Measurements from ENCODE around the gene MEI1. TPM values are rescaled to one million over a fixed set of nuclear protein-coding genes. Genes with fewer than 3 reads are reported as not detected.

Gene MEI1
- total and polyA plus RNA-seq, 4 experiments from 2014 or later: 79.2 to 286 (median 118) TPM

GRCh38 chr22:41697126-41697775 is 2.1 kb upstream of the MEI1 start:
- H3K27ac ChIP-seq (ENCODE audit: low read depth, low read length): peak overlapping the region; percentile 2
- peaks cover 7% of the 10 kb centered on the region for H3K36me3 ChIP-seq (ENCODE audit: insufficient read depth, low read length)
- H3K4me3 ChIP-seq (ENCODE audit: low read length in 2 of 2): no peak overlapping the region
- Mint-ChIP-seq H3K9me3 (no peaks in the 10 kb centered on the region), H3K27me3 (no peaks in the 10 kb centered on the region), H3K36me3 (peaks cover 0 to 4% of the 10 kb centered on the region in 2 donors), H3K4me3 (peak overlapping the region; percentile 50 to 84 (median 74)), H3K27ac (peak overlapping the region in 6 of 7 donors; percentile 51 to 88 (median 80)), H3K4me1 (peaks cover 9 to 21% (median 13%) of the 10 kb centered on the region in 4 donors)
- no peaks in the 10 kb centered on the region for H3K27me3 ChIP-seq (ENCODE audit: insufficient read depth, low read length)
- peak; percentile 81 to 87 (median 83) for DNase-seq
- POLR2A ChIA-PET (ENCODE audit: partially characterized antibody): interaction anchor here (0.8 to 4.4 kb wide), 14 partner anchors 9 to 917 kb away, joined by 3 to 73 read pairs (median 4); partner anchors contain the start of genes CCDC134, POLDIP3, SHISA8 and SNU13
- CTCF ChIA-PET (ENCODE audit: partially characterized antibody): interaction anchor here (0.7 to 5.5 kb wide), 57 partner anchors 9 to 848 kb away, joined by 3 to 143 read pairs (median 4); partner anchors contain the start of genes CCDC134, CENPM, SNU13 and TNFRSF13C
- intact Hi-C loops (cut with micrococcal nuclease): loop anchor here (1.0 to 5.0 kb wide), 5 partner anchors 31 to 260 kb away; partner anchors contain the start of gene CCDC134
- H3K9me3 ChIP-seq (ENCODE audit: control insufficient read depth in 1 of 2, low read length in 2 of 2): no peaks in the 10 kb centered on the region
- peaks cover 14% of the 10 kb centered on the region for H3K4me1 ChIP-seq (ENCODE audit: insufficient read depth, low read length)

DNA sequence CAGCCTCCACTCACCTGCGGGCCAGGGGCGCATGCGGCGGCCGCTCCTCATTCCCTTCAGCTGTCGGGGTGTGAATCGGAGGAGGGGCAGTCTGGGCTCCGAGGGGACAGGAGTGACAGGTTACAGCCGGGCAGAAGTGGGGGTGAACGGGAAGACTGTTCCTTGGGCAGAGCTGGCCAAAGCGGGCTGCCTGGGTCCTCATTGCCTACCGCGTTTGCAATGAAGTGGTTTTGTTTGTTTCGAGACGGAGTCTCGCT is 733 bp downstream of the MEI1 start:
- no peaks in the 10 kb centered on the region for H3K9me3 Mint-ChIP-seq
- H3K27ac Mint-ChIP-seq: peak overlapping the region in 1 of 7 donors; percentile 35
- H3K9me3 ChIP-seq (ENCODE audit: control insufficient read depth in 1 of 2, low read length in 2 of 2): no peaks in the 10 kb centered on the region
- DNase-seq: no peak
- H3K4me1 ChIP-seq (ENCODE audit: insufficient read depth, low read length): peaks cover 14% of the 10 kb centered on the region
- H3K4me3 Mint-ChIP-seq: no peak overlapping the region
- H3K27me3 ChIP-seq (ENCODE audit: insufficient read depth, low read length): no peaks in the 10 kb centered on the region
- H3K4me3 ChIP-seq (ENCODE audit: low read length in 2 of 2): no peak overlapping the region
- no peaks in the 10 kb centered on the region for H3K27me3 Mint-ChIP-seq
- peaks cover 9 to 21% (median 13%) of the 10 kb centered on the region in 4 donors for H3K4me1 Mint-ChIP-seq
- no peak overlapping the region for H3K27ac ChIP-seq (ENCODE audit: low read depth, low read length)
- intact Hi-C loops (cut with micrococcal nuclease): no loop called here
- H3K36me3 Mint-ChIP-seq: peaks cover 0 to 4% of the 10 kb centered on the region in 2 donors
- POLR2A ChIA-PET (ENCODE audit: partially characterized antibody): interaction anchor here (1.6 to 4.4 kb wide), 5 partner anchors 12 to 240 kb away, joined by 5 to 73 read pairs (median 26); partner anchors contain the start of genes SNU13 and SREBF2
- no peaks in the 10 kb centered on the region for H3K36me3 ChIP-seq (ENCODE audit: insufficient read depth, low read length)
- CTCF ChIA-PET (ENCODE audit: partially characterized antibody): interaction anchor here (1.0 to 5.5 kb wide), 4 partner anchors 14 to 48 kb away, joined by 3 to 59 read pairs (median 8); no protein-coding TSS in a partner anchor

GRCh38 chr22:41702763-41703162 is 3.5 kb downstream of the MEI1 start:
- Mint-ChIP-seq H3K27ac (no peak overlapping the region), H3K4me1 (peaks cover 5 to 9% (median 6%) of the 10 kb centered on the region in 4 donors), H3K4me3 (no peak overlapping the region), H3K36me3 (no peaks in the 10 kb centered on the region), H3K9me3 (no peaks in the 10 kb centered on the region), H3K27me3 (no peaks in the 10 kb centered on the region)
- intact Hi-C loops (cut with micrococcal nuclease): no loop called here
- ChIA-PET CTCF (ENCODE audit: partially characterized antibody) (no interaction called here), POLR2A (ENCODE audit: partially characterized antibody) (interaction anchor here (1.0 kb wide), 1 partner anchor 15 kb away, joined by 3 read pairs; no protein-coding TSS in a partner anchor)
- H3K27ac ChIP-seq (ENCODE audit: low read depth, low read length): no peak overlapping the region
- H3K4me3 ChIP-seq (ENCODE audit: low read length in 2 of 2): no peak overlapping the region
- H3K36me3 ChIP-seq (ENCODE audit: insufficient read depth, low read length): no peaks in the 10 kb centered on the region
- H3K4me1 ChIP-seq (ENCODE audit: insufficient read depth, low read length): peaks cover 4% of the 10 kb centered on the region
- no peaks in the 10 kb centered on the region for H3K9me3 ChIP-seq (ENCODE audit: control insufficient read depth in 1 of 2, low read length in 2 of 2)
- no peaks in the 10 kb centered on the region for H3K27me3 ChIP-seq (ENCODE audit: insufficient read depth, low read length)
- no peak for DNase-seq

DNA sequence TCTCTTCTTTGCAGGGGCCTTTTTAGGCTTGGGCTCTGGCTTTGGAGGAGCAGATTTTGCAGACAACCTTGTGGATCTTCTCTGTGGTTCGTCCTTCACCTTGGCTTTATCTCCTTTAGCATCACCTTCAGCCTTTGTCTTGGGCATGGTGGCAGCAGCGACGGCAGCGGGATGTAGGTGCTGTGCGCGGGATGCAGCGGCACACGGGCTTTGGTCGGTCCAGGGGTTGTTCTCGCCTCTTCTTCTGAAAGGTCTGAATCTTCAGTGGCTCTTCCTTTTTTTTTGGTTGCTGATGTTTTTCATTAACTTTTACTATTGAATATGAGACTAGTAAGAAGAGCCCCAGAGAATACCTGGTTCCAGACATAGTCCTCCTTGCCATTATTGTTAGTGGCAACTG is 10.0 kb downstream of the MEI1 start:
- Histone ChIP-seq H3K4me3 (ENCODE audit: low read length in 2 of 2) (no peak overlapping the region), H3K36me3 (ENCODE audit: insufficient read depth, low read length) (no peaks in the 10 kb centered on the region), H3K4me1 (ENCODE audit: insufficient read depth, low read length) (no peaks in the 10 kb centered on the region), H3K9me3 (ENCODE audit: control insufficient read depth in 1 of 2, low read length in 2 of 2) (no peaks in the 10 kb centered on the region), H3K27me3 (ENCODE audit: insufficient read depth, low read length) (no peaks in the 10 kb centered on the region), H3K27ac (ENCODE audit: low read depth, low read length) (no peak overlapping the region)
- no peaks in the 10 kb centered on the region for H3K9me3 Mint-ChIP-seq
- CTCF ChIA-PET (ENCODE audit: partially characterized antibody): no interaction called here
- no peak overlapping the region for H3K4me3 Mint-ChIP-seq
- POLR2A ChIA-PET (ENCODE audit: partially characterized antibody): no interaction called here
- intact Hi-C loops (cut with micrococcal nuclease): no loop called here
- no peaks in the 10 kb centered on the region for H3K27me3 Mint-ChIP-seq
- no peaks in the 10 kb centered on the region for H3K4me1 Mint-ChIP-seq
- H3K27ac Mint-ChIP-seq: peak overlapping the region in 1 of 7 donors; percentile 11
- H3K36me3 Mint-ChIP-seq: no peaks in the 10 kb centered on the region
- DNase-seq: no peak

DNA sequence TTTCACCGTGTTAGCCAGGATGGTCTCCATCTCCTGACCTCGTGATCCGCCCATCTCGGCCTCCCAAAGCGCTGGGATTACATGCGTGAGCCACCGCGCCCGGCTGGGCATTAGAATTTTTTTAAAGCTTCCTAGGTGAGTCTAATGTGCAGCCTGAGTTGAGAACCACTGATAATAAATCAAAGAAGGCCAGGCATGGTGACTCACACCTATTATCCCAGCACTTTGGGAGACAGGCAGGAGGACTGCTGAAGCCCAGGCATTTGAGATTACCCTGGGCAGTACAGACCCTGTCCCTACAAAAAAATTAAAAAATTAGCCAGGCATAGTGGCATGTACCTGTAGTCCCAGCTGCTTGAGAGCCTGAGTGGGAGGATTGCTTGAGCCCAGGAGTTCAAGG is 13.7 kb downstream of the MEI1 start:
- no peaks in the 10 kb centered on the region for H3K4me1 Mint-ChIP-seq
- no peak overlapping the region for H3K4me3 ChIP-seq (ENCODE audit: low read length in 2 of 2)
- no peaks in the 10 kb centered on the region for H3K9me3 ChIP-seq (ENCODE audit: control insufficient read depth in 1 of 2, low read length in 2 of 2)
- intact Hi-C loops (cut with micrococcal nuclease): no loop called here
- POLR2A ChIA-PET (ENCODE audit: partially characterized antibody): no interaction called here
- H3K4me1 ChIP-seq (ENCODE audit: insufficient read depth, low read length): no peaks in the 10 kb centered on the region
- no peaks in the 10 kb centered on the region for H3K27me3 Mint-ChIP-seq
- CTCF ChIA-PET (ENCODE audit: partially characterized antibody): interaction anchor here (1.8 to 2.7 kb wide), 3 partner anchors 14 to 31 kb away, joined by 4 to 14 read pairs (median 6); partner anchors contain the start of gene MEI1
- H3K27ac Mint-ChIP-seq: no peak overlapping the region
- no peak overlapping the region for H3K4me3 Mint-ChIP-seq
- H3K9me3 Mint-ChIP-seq: no peaks in the 10 kb centered on the region
- no peak overlapping the region for H3K27ac ChIP-seq (ENCODE audit: low read depth, low read length)
- DNase-seq: no peak
- H3K27me3 ChIP-seq (ENCODE audit: insufficient read depth, low read length): no peaks in the 10 kb centered on the region
- H3K36me3 ChIP-seq (ENCODE audit: insufficient read depth, low read length): no peaks in the 10 kb centered on the region
- no peaks in the 10 kb centered on the region for H3K36me3 Mint-ChIP-seq

GRCh38 chr22:41722496-41722895 is 23.2 kb downstream of the MEI1 start:
- H3K27me3 ChIP-seq (ENCODE audit: insufficient read depth, low read length): no peaks in the 10 kb centered on the region
- Mint-ChIP-seq H3K27ac (peak overlapping the region in 1 of 7 donors; percentile 24), H3K4me1 (peaks cover 0 to 1% (median 0%) of the 10 kb centered on the region in 4 donors), H3K27me3 (no peaks in the 10 kb centered on the region), H3K36me3 (no peaks in the 10 kb centered on the region), H3K4me3 (no peak overlapping the region), H3K9me3 (no peaks in the 10 kb centered on the region)
- POLR2A ChIA-PET (ENCODE audit: partially characterized antibody): no interaction called here
- H3K9me3 ChIP-seq (ENCODE audit: control insufficient read depth in 1 of 2, low read length in 2 of 2): no peaks in the 10 kb centered on the region
- no peak for DNase-seq
- H3K4me3 ChIP-seq (ENCODE audit: low read length in 2 of 2): no peak overlapping the region
- intact Hi-C loops (cut with micrococcal nuclease): no loop called here
- no peak overlapping the region for H3K27ac ChIP-seq (ENCODE audit: low read depth, low read length)
- no peaks in the 10 kb centered on the region for H3K36me3 ChIP-seq (ENCODE audit: insufficient read depth, low read length)
- H3K4me1 ChIP-seq (ENCODE audit: insufficient read depth, low read length): no peaks in the 10 kb centered on the region
- CTCF ChIA-PET (ENCODE audit: partially characterized antibody): interaction anchor here (0.6 to 1.5 kb wide), 2 partner anchors 25 to 233 kb away, joined by 3 read pairs; no protein-coding TSS in a partner anchor

- no peak for DNase-seq
- Mint-ChIP-seq H3K4me1 (no peaks in the 10 kb centered on the region), H3K9me3 (no peaks in the 10 kb centered on the region), H3K4me3 (no peak overlapping the region), H3K27ac (no peak overlapping the region), H3K27me3 (no peaks in the 10 kb centered on the region), H3K36me3 (no peaks in the 10 kb centered on the region)
- Histone ChIP-seq H3K27me3 (ENCODE audit: insufficient read depth, low read length) (no peaks in the 10 kb centered on the region), H3K4me3 (ENCODE audit: low read length in 2 of 2) (no peak overlapping the region), H3K9me3 (ENCODE audit: control insufficient read depth in 1 of 2, low read length in 2 of 2) (no peaks in the 10 kb centered on the region), H3K4me1 (ENCODE audit: insufficient read depth, low read length) (no peaks in the 10 kb centered on the region), H3K36me3 (ENCODE audit: insufficient read depth, low read length) (no peaks in the 10 kb centered on the region), H3K27ac (ENCODE audit: low read depth, low read length) (no peak overlapping the region)
- CTCF ChIA-PET (ENCODE audit: partially characterized antibody): interaction anchor here (1.2 to 2.9 kb wide), 2 partner anchors 21 to 28 kb away, joined by 3 to 9 read pairs; no protein-coding TSS in a partner anchor
- intact Hi-C loops (cut with micrococcal nuclease): no loop called here
- POLR2A ChIA-PET (ENCODE audit: partially characterized antibody): no interaction called here
These were observed 26.3 kb downstream of the MEI1 start for GRCh38 chr22:41725510-41726110.
